HG03135 (cell line): ENCODE measurements around the gene TRHDE.

Experiments used
- ATAC-seq: cut with Tn5 transposase; IDR thresholded peaks from one replicate; pipeline ENCODE4 v1.9.1; 2021; ENCODE audit warnings: mild to moderate bottlenecking, moderate library complexity; ENCODE audit not compliant: unreplicated experiment

TRHDE gene

GRCh38 chr12:72433298-72433697, 161.1 kb downstream of the TRHDE start:
- no peak for ATAC-seq

- ATAC-seq = no peak
Measured at GRCh38 chr12:72434999-72435398, 162.8 kb downstream of the TRHDE start.

GRCh38 chr12:72442217-72442616, 170.0 kb downstream of the TRHDE start:
- no peak for ATAC-seq

- no peak for ATAC-seq
Measured at GRCh38 chr12:72444125-72444524, 172.0 kb downstream of the TRHDE start.

- ATAC-seq = no peak
Measured at GRCh38 chr12:72444566-72444965, 172.4 kb downstream of the TRHDE start.

- no peak for ATAC-seq
Measured at GRCh38 chr12:72448089-72448488, 175.9 kb downstream of the TRHDE start.

- ATAC-seq = no peak
Measured at GRCh38 chr12:72448805-72449204, 176.6 kb downstream of the TRHDE start.

- no peak for ATAC-seq
Measured at GRCh38 chr12:72453066-72453465, 180.9 kb downstream of the TRHDE start.

- ATAC-seq = no peak
Measured at GRCh38 chr12:72453550-72453949, 181.4 kb downstream of the TRHDE start.

- no peak for ATAC-seq
Measured at GRCh38 chr12:72464471-72464870, 192.3 kb downstream of the TRHDE start.

GRCh38 chr12:72465155-72465554, 193.0 kb downstream of the TRHDE start:
- ATAC-seq = no peak

GRCh38 chr12:72465940-72466630, 193.9 kb downstream of the TRHDE start:
- no peak for ATAC-seq

- no peak for ATAC-seq
Measured at GRCh38 chr12:72467985-72468384, 195.8 kb downstream of the TRHDE start.

GRCh38 chr12:72468505-72468904, 196.3 kb downstream of the TRHDE start:
- ATAC-seq = no peak

GRCh38 chr12:72471806-72472205, 199.6 kb downstream of the TRHDE start:
- ATAC-seq = no peak

- no peak for ATAC-seq
Measured at GRCh38 chr12:72472350-72472749, 200.2 kb downstream of the TRHDE start.

- ATAC-seq = no peak
Measured at GRCh38 chr12:72476301-72476700, 204.1 kb downstream of the TRHDE start.

GRCh38 chr12:72485017-72485701, 213.0 kb downstream of the TRHDE start:
- no peak for ATAC-seq

GRCh38 chr12:72491426-72491825, 219.3 kb downstream of the TRHDE start:
- ATAC-seq = no peak

- ATAC-seq = no peak
Measured at GRCh38 chr12:72493407-72493806, 221.2 kb downstream of the TRHDE start.

- no peak for ATAC-seq
Measured at GRCh38 chr12:72498354-72498753, 226.2 kb downstream of the TRHDE start.

GRCh38 chr12:72499244-72499643, 227.1 kb downstream of the TRHDE start:
- no peak for ATAC-seq

GRCh38 chr12:72502546-72502945, 230.4 kb downstream of the TRHDE start:
- no peak for ATAC-seq
